SU-DHL-6 (cell line): Measurements from ENCODE around the gene SLC5A11.

Experiments used
- CTCF ChIP-seq: fragments of 200-600 bp; sonication (generic); IDR thresholded peaks from one replicate; pipeline ENCODE4 v1.5.1; 2017; ENCODE audit warnings: antibody characterized with exemption, mild to moderate bottlenecking, low read length, moderate library complexity; ENCODE audit not compliant: insufficient read depth, poor library complexity, severe bottlenecking
- EZH2phosphoT487 ChIP-seq: fragments of 200-600 bp; sonication (generic), shearing (Covaris generic); conservative IDR thresholded peaks from 2 replicates; pipeline ENCODE4 v1.6.1; 2018; ENCODE audit warnings: mild to moderate bottlenecking, antibody characterized with exemption, low read length, moderate library complexity, mixed read lengths

GRCh38 chr16:24822974-24823373 is 22.8 kb upstream of the SLC5A11 start:
- TF ChIP-seq CTCF (no peak), EZH2phosphoT487 (no peak)
